Epidermal melanocyte (primary cell): ENCODE measurements around the gene MMP24.

Experiments used
- DNase-seq: peaks from one replicate; pipeline ENCODE4 v3.0.0; 2011; ENCODE audit warnings: low spot score; ENCODE audit not compliant: insufficient read length

MMP24 gene

GRCh38 chr20:35291654-35292503, 65.4 kb downstream of the MMP24 start, which contains the start of gene FAM83C:
TSS of gene FAM83C (minus strand) at chr20:35292425. CDS start at chr20:35292304, 121 bp downstream.
- no peak for DNase-seq

GRCh38 chr20:35292504-35293285, 66.2 kb downstream of the MMP24 start:
- no peak for DNase-seq

- no peak for DNase-seq
Observed at GRCh38 chr20:35293303-35294292, 67.1 kb downstream of the MMP24 start.

- no peak for DNase-seq
Observed at GRCh38 chr20:35294293-35294685, 67.8 kb downstream of the MMP24 start.

GRCh38 chr20:35295058-35295457, 68.6 kb downstream of the MMP24 start:
- DNase-seq = no peak

- no peak for DNase-seq
Observed at GRCh38 chr20:35295674-35296073, 69.2 kb downstream of the MMP24 start.

GRCh38 chr20:35296101-35296554, 69.6 kb downstream of the MMP24 start:
- DNase-seq = peak; percentile 11

- DNase-seq = peak; percentile 11
Observed at GRCh38 chr20:35297155-35297554, 70.7 kb downstream of the MMP24 start.

GRCh38 chr20:35297740-35298139, 71.2 kb downstream of the MMP24 start:
- DNase-seq = no peak

- DNase-seq = peak; percentile 8
Observed at GRCh38 chr20:35298264-35298663, 71.8 kb downstream of the MMP24 start.

GRCh38 chr20:35299780-35300179, 73.3 kb downstream of the MMP24 start:
- DNase-seq = peak; percentile 13

- DNase-seq = no peak
Observed at GRCh38 chr20:35300469-35301262, 74.2 kb downstream of the MMP24 start.

- DNase-seq = no peak
Observed at GRCh38 chr20:35301426-35301825, 74.9 kb downstream of the MMP24 start.

- peak; percentile 13 for DNase-seq
Observed at GRCh38 chr20:35302421-35303335, 76.2 kb downstream of the MMP24 start.

GRCh38 chr20:35303382-35303734, 76.9 kb downstream of the MMP24 start:
- peak; percentile 10 for DNase-seq

GRCh38 chr20:35303735-35304491, 77.4 kb downstream of the MMP24 start:
- peak; percentile 54 for DNase-seq

- no peak for DNase-seq
Observed at GRCh38 chr20:35304956-35305355, 78.5 kb downstream of the MMP24 start.
